Measurements from ENCODE around the gene EXOC3L4.
"Not testable (repeated sequence)": the region's sequence is repeated elsewhere in the genome, so short reads cannot be mapped to it uniquely, and the experiment has no call there.

EXOC3L4 gene

GRCh38 chr14:103094406-103095209, at the start of gene EXOC3L4:
EXOC3L4 (plus strand) TSS chr14:103094725; CDS start chr14:103100220, 5,495 bp downstream.
- DNase-seq = no peak

GRCh38 chr14:103045371-103045869, 49.1 kb upstream of the EXOC3L4 start:
- DNase-seq = no peak

GRCh38 chr14:103047453-103047852, 47.1 kb upstream of the EXOC3L4 start:
- DNase-seq = not testable (repeated sequence)

- no peak for DNase-seq
Measured at GRCh38 chr14:103050935-103051334, 43.6 kb upstream of the EXOC3L4 start.

- DNase-seq = no peak
Measured at GRCh38 chr14:103052407-103052806, 42.1 kb upstream of the EXOC3L4 start.

- DNase-seq = no peak
Measured at GRCh38 chr14:103055695-103056094, 38.8 kb upstream of the EXOC3L4 start.

- DNase-seq = no peak
Measured at GRCh38 chr14:103056322-103057027, 38.0 kb upstream of the EXOC3L4 start.

- no peak for DNase-seq
Measured at GRCh38 chr14:103057028-103057371, 37.5 kb upstream of the EXOC3L4 start.

GRCh38 chr14:103057372-103058163, 37.0 kb upstream of the EXOC3L4 start, which contains the start of gene CDC42BPB:
CDC42BPB (minus strand) TSS chr14:103057549; CDS start chr14:103057173, 376 bp downstream.
- peak; percentile 60 for DNase-seq

GRCh38 chr14:103058164-103059055, 36.1 kb upstream of the EXOC3L4 start:
- no peak for DNase-seq

- no peak for DNase-seq
Measured at GRCh38 chr14:103059556-103059955, 35.0 kb upstream of the EXOC3L4 start.

GRCh38 chr14:103061482-103061976, 33.0 kb upstream of the EXOC3L4 start:
- no peak for DNase-seq

- DNase-seq = no peak
Measured at GRCh38 chr14:103064436-103064835, 30.1 kb upstream of the EXOC3L4 start.

- no peak for DNase-seq
Measured at GRCh38 chr14:103064978-103065377, 29.5 kb upstream of the EXOC3L4 start.

GRCh38 chr14:103065861-103066260, 28.7 kb upstream of the EXOC3L4 start:
- DNase-seq = no peak

GRCh38 chr14:103066399-103066798, 28.1 kb upstream of the EXOC3L4 start:
- no peak for DNase-seq

- no peak for DNase-seq
Measured at GRCh38 chr14:103067231-103067954, 27.1 kb upstream of the EXOC3L4 start.

- no peak for DNase-seq
Measured at GRCh38 chr14:103068351-103069073, 26.0 kb upstream of the EXOC3L4 start.

GRCh38 chr14:103070263-103070885, 24.2 kb upstream of the EXOC3L4 start:
- DNase-seq = no peak

- DNase-seq = no peak
Measured at GRCh38 chr14:103070971-103071542, 23.5 kb upstream of the EXOC3L4 start.

Measured in stimulated activated naive CD4-positive, alpha-beta T cell treated with Interleukin-2 at 50 U/mL for 16 hours (primary cell).